HepG2 (cell line): ENCODE data around the gene TRH. TPM values are rescaled to one million over a fixed set of nuclear protein-coding genes. Genes with fewer than 3 reads are reported as not detected.
A peak's percentile ranks its signal among the peaks of the same experiment; 100 is the strongest.

Experiments
- CEBPB ChIP-seq: IDR thresholded peaks from 2 replicates; pipeline ENCODE4 v1.6.1; 2011; ENCODE audit warnings: low read depth, low read length, improper control_type of control experiment, borderline replicate concordance
- FOSL1 ChIP-seq: sonication (generic); formaldehyde crosslinking; IDR thresholded peaks from 2 replicates; pipeline ENCODE4 v1.9.0; 2021; ENCODE audit warnings: missing genetic modification reagents, borderline replicate concordance
- MTF2 ChIP-seq: sonication (generic); formaldehyde crosslinking; IDR thresholded peaks from 2 replicates; pipeline ENCODE4 v1.5.0; 2020; ENCODE audit warnings: missing genetic modification reagents, borderline replicate concordance
- NFIB ChIP-seq: sonication (generic); formaldehyde crosslinking; IDR thresholded peaks from 2 replicates; pipeline ENCODE4 v1.9.0; 2021; ENCODE audit warnings: missing genetic modification reagents, mild to moderate bottlenecking, borderline replicate concordance
- ZFX ChIP-seq: sonication (generic); formaldehyde crosslinking; IDR thresholded peaks from 2 replicates; pipeline ENCODE4 v1.4.0; 2020; ENCODE audit warnings: mild to moderate bottlenecking, low read depth, missing genetic modification reagents, moderate library complexity
- ZNF121 ChIP-seq: sonication (generic); formaldehyde crosslinking; IDR thresholded peaks from 2 replicates; pipeline ENCODE4 v1.5.0; 2020; ENCODE audit warnings: mild to moderate bottlenecking, missing genetic modification reagents
- ZNF180 ChIP-seq: sonication (generic); formaldehyde crosslinking; IDR thresholded peaks from 2 replicates; pipeline ENCODE4 v1.4.0; 2020; ENCODE audit warnings: low read depth, missing genetic modification reagents, borderline replicate concordance
- ZNF382 ChIP-seq: sonication (generic); formaldehyde crosslinking; IDR thresholded peaks from 2 replicates; pipeline ENCODE4 v1.5.0; 2020; ENCODE audit warnings: missing genetic modification reagents, mild to moderate bottlenecking, borderline replicate concordance
- ZNF543 ChIP-seq: sonication (generic); formaldehyde crosslinking; IDR thresholded peaks from 2 replicates; pipeline ENCODE4 v1.4.0; 2020; ENCODE audit warnings: mild to moderate bottlenecking, missing genetic modification reagents
- ZNF770 ChIP-seq: sonication (generic); formaldehyde crosslinking; IDR thresholded peaks from 2 replicates; pipeline ENCODE4 v1.5.0; 2020; ENCODE audit warnings: mild to moderate bottlenecking, missing genetic modification reagents
- ZNF816 ChIP-seq: sonication (generic); formaldehyde crosslinking; IDR thresholded peaks from 2 replicates; pipeline ENCODE4 v1.8.0; 2022; ENCODE audit warnings: missing genetic modification reagents, mild to moderate bottlenecking, borderline replicate concordance
- polyA plus RNA-seq, 8 experiments: library from polyadenylated mRNA; depleted of rRNA in 3 of 8; stranded (reverse) in 7 of 8; unstranded in 1 of 8; fragments of >200 nt; fragmentation: Illumina TruSeq in 4 of 8; extraction: Trizol in 4 of 8; gene quantifications; 2 replicates each; pipeline versions ENCODE4 v1.2.1 to v1.2.3, GENCODE V29; 2011 to 2016; ENCODE audit warnings: low read depth in 4 of 8, missing spikeins in 1 of 8, mixed read lengths in 1 of 8; ENCODE audit not compliant: insufficient read depth in 1 of 8
- total RNA-seq, 5 experiments: library from RNA; depleted of rRNA; stranded (reverse); fragments of >200 nt; fragmentation: Illumina TruSeq; extraction: Trizol; gene quantifications; 2 replicates each; pipeline ENCODE4 v1.2.3, GENCODE V29; 2016; ENCODE audit warnings: low read depth in 1 of 5
- TF ChIP-seq, protein P1 (sequence below): sonication (generic); formaldehyde crosslinking; IDR thresholded peaks from 2 replicates; pipeline ENCODE4 v1.4.0; 2020; ENCODE audit warnings: missing genetic modification reagents
- TF ChIP-seq, protein P2 (sequence below), 2 experiments: IDR thresholded peaks; 2 replicates each; pipeline ENCODE4 v1.6.1; 2011 to 2012; ENCODE audit warnings: low read length in 2 of 2, borderline replicate concordance in 1 of 2, low read depth in 1 of 2, mild to moderate bottlenecking in 1 of 2, moderate library complexity in 1 of 2
- TF ChIP-seq, protein P3 (sequence below): sonication (generic); formaldehyde crosslinking; conservative IDR thresholded peaks from 2 replicates; pipeline ENCODE4 v1.4.0; 2020; ENCODE audit warnings: missing genetic modification reagents

The TRH gene
- total and polyA plus RNA-seq, 2 of the 13 experiments (the other 11 are each of a cell fraction or from before 2014, with no cell fraction given), result not detected

DNA sequence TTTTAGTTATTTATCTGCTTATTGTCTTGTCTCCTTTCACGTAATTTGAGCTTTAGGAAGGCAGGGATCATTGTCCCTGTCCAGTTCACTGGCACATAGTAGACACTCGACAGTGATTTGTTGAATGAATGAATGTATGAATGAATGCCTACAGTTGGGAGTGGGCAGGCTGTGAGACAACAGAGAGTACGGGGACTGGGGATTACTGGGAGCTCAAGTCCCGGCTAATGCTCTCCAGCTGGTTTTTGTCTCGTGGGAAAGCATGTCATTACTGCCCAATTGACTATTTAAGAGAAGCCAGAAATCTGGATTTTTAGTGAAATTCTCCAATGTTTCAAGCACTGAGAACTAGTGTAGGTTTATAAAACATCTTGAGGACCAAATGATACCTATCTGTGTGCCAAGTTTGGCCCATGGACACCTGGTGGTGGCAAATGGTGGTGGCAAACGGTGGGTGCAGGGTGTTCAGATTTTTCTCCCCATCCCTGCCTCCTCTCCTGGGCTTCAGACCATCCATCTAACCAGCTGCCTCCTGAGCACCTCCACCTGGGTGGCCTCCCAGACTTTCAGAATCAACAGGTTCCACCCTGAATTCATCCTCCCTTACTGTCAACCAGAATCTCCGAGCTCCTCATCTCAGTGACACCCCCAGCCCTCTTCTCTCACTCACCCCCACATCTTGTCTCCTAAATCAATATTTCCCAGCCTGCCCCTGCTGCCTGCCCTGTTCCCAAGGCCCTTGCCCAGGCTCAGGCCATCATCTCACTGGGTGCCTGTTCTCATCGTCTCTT, 36.2 kb upstream of the TRH start (continued):
- TF ChIP-seq ZNF382 (no peak), FOSL1 (no peak), ZFX (CRISPR knock-in tag) (0 out of 2 replicates have a peak, but pooled peaks have one; percentile 1), ZNF121 (CRISPR knock-in tag) (peak; percentile 7; the same call in 1 of the 2 replicates), CEBPB (no peak), ZNF770 (CRISPR knock-in tag) (no peak), NFIB (CRISPR knock-in tag) (no peak), ZNF816 (CRISPR knock-in tag) (no peak), ZNF543 (CRISPR knock-in tag) (no peak), ZNF180 (CRISPR knock-in tag) (no peak), MTF2 (CRISPR knock-in tag) (no peak)
- TF ChIP-seq, protein P1, sequence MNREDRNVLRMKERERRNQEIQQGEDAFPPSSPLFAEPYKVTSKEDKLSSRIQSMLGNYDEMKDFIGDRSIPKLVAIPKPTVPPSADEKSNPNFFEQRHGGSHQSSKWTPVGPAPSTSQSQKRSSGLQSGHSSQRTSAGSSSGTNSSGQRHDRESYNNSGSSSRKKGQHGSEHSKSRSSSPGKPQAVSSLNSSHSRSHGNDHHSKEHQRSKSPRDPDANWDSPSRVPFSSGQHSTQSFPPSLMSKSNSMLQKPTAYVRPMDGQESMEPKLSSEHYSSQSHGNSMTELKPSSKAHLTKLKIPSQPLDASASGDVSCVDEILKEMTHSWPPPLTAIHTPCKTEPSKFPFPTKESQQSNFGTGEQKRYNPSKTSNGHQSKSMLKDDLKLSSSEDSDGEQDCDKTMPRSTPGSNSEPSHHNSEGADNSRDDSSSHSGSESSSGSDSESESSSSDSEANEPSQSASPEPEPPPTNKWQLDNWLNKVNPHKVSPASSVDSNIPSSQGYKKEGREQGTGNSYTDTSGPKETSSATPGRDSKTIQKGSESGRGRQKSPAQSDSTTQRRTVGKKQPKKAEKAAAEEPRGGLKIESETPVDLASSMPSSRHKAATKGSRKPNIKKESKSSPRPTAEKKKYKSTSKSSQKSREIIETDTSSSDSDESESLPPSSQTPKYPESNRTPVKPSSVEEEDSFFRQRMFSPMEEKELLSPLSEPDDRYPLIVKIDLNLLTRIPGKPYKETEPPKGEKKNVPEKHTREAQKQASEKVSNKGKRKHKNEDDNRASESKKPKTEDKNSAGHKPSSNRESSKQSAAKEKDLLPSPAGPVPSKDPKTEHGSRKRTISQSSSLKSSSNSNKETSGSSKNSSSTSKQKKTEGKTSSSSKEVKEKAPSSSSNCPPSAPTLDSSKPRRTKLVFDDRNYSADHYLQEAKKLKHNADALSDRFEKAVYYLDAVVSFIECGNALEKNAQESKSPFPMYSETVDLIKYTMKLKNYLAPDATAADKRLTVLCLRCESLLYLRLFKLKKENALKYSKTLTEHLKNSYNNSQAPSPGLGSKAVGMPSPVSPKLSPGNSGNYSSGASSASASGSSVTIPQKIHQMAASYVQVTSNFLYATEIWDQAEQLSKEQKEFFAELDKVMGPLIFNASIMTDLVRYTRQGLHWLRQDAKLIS, result no peak
- TF ChIP-seq, protein P2, sequence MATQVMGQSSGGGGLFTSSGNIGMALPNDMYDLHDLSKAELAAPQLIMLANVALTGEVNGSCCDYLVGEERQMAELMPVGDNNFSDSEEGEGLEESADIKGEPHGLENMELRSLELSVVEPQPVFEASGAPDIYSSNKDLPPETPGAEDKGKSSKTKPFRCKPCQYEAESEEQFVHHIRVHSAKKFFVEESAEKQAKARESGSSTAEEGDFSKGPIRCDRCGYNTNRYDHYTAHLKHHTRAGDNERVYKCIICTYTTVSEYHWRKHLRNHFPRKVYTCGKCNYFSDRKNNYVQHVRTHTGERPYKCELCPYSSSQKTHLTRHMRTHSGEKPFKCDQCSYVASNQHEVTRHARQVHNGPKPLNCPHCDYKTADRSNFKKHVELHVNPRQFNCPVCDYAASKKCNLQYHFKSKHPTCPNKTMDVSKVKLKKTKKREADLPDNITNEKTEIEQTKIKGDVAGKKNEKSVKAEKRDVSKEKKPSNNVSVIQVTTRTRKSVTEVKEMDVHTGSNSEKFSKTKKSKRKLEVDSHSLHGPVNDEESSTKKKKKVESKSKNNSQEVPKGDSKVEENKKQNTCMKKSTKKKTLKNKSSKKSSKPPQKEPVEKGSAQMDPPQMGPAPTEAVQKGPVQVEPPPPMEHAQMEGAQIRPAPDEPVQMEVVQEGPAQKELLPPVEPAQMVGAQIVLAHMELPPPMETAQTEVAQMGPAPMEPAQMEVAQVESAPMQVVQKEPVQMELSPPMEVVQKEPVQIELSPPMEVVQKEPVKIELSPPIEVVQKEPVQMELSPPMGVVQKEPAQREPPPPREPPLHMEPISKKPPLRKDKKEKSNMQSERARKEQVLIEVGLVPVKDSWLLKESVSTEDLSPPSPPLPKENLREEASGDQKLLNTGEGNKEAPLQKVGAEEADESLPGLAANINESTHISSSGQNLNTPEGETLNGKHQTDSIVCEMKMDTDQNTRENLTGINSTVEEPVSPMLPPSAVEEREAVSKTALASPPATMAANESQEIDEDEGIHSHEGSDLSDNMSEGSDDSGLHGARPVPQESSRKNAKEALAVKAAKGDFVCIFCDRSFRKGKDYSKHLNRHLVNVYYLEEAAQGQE (IDR thresholded peaks at IDR 0.05; ENCODE audit: borderline replicate concordance in 1 of 2, low read depth in 1 of 2, low read length in 2 of 2), result no peak
- TF ChIP-seq, protein P3, sequence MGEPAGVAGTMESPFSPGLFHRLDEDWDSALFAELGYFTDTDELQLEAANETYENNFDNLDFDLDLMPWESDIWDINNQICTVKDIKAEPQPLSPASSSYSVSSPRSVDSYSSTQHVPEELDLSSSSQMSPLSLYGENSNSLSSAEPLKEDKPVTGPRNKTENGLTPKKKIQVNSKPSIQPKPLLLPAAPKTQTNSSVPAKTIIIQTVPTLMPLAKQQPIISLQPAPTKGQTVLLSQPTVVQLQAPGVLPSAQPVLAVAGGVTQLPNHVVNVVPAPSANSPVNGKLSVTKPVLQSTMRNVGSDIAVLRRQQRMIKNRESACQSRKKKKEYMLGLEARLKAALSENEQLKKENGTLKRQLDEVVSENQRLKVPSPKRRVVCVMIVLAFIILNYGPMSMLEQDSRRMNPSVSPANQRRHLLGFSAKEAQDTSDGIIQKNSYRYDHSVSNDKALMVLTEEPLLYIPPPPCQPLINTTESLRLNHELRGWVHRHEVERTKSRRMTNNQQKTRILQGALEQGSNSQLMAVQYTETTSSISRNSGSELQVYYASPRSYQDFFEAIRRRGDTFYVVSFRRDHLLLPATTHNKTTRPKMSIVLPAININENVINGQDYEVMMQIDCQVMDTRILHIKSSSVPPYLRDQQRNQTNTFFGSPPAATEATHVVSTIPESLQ (CRISPR knock-in tag), result no peak
